SK-N-MC (cell line): Measurements from ENCODE around the gene PAXX.

Experiments
- DNase-seq: peaks from one replicate; pipeline ENCODE4 v3.0.0-alpha.2; 2011; ENCODE audit warnings: low read depth, low spot score
- H3K27ac ChIP-seq: fragments of 200-600 bp; sonication (generic); 2 replicates; pipeline ENCODE4 v1.5.1; 2016; ENCODE audit warnings: mixed run types
- H3K36me3 ChIP-seq: fragments of 200-600 bp; sonication (generic); 2 replicates; pipeline ENCODE4 v1.6.1; 2017; ENCODE audit warnings: antibody characterized with exemption, low read length, mixed read lengths; ENCODE audit not compliant: insufficient read depth
- H3K4me3 ChIP-seq: fragments of 200-600 bp; sonication (generic); 2 replicates; pipeline ENCODE4 v1.5.1; 2016
- H3K9ac ChIP-seq: fragments of 200-600 bp; sonication (generic); 2 replicates; pipeline ENCODE4 v1.8.0; 2017; ENCODE audit warnings: mixed run types, mixed read lengths; ENCODE audit not compliant: insufficient read length
- H3K9me3 ChIP-seq: fragments of 200-600 bp; sonication (generic); 2 replicates; pipeline ENCODE4 v1.6.1; 2017; ENCODE audit warnings: low read depth, mild to moderate bottlenecking, antibody characterized with exemption, low read length, moderate library complexity, mixed read lengths
- EZH2 ChIP-seq: fragments of 200-600 bp; sonication (generic); IDR thresholded peaks from one replicate; pipeline ENCODE4 v1.6.1; 2017; ENCODE audit warnings: antibody characterized with exemption
- FOXP2 ChIP-seq: optimal IDR thresholded peaks from 2 replicates; pipeline ENCODE3; 2011; ENCODE audit warnings: mild to moderate bottlenecking, moderate library complexity; ENCODE audit not compliant: insufficient read depth; ENCODE audit errors: extremely low read length, control extremely low read depth
- POLR2AphosphoS5 ChIP-seq: IDR thresholded peaks from 2 replicates; pipeline ENCODE4 v1.6.1; 2012; ENCODE audit warnings: mild to moderate bottlenecking, low read depth, low read length, borderline replicate concordance

Gene PAXX

DNA sequence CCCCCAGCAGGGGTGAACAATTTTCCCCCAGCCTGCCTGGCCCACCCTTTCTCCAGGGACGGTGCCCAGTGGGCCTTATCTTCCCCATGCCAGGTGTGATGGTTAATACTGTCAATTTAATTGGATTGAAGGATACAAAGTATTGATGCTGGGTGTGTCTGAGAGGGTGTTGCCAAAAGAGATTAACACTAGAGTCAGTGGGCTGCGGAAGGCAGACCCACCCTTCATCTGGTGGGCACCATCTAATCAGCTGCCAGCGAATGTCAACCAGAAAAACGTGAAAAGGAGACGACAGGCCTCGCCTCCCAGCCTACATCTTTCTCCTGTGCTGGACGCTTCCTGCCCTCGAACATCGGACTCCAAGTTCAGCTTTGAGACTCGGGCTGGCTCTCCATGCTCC lies 45.3 kb downstream of the PAXX start:
- TF ChIP-seq FOXP2 (no peak), EZH2 (no peak), POLR2AphosphoS5 (no peak)
- H3K27ac ChIP-seq: no peak overlapping the region
- H3K9me3 ChIP-seq: no peaks in the 10 kb centered on the region
- DNase-seq: no peak
- no peak overlapping the region for H3K9ac ChIP-seq
- H3K36me3 ChIP-seq: peaks cover 6% of the 10 kb centered on the region; the same call in 1 of the 2 replicates
- no peak overlapping the region for H3K4me3 ChIP-seq

DNA sequence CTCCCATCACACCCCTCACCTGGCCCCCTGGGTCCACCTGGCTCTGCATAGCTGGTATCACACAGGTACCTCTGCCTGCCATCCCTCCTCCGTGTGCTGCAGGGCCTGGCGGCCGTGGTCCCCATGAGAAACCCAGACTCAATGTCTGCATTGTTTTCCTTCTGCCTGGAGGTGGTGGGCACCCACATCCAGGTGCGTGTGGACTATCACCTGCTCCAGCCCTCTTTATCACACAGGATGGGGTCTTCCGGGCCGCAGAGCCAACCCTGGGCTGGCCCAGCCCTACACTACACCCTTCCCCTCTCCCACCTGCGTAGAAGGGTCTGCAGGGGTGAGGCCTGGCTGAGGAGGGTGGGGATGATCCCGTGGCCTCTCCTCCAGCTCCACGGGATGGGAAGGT lies 46.7 kb downstream of the PAXX start:
- Histone ChIP-seq H3K27ac (no peak overlapping the region), H3K36me3 (peaks cover 6% of the 10 kb centered on the region; the same call in 1 of the 2 replicates), H3K9me3 (no peaks in the 10 kb centered on the region), H3K9ac (no peak overlapping the region), H3K4me3 (no peak overlapping the region)
- DNase-seq: no peak
- TF ChIP-seq POLR2AphosphoS5: no peak

DNA sequence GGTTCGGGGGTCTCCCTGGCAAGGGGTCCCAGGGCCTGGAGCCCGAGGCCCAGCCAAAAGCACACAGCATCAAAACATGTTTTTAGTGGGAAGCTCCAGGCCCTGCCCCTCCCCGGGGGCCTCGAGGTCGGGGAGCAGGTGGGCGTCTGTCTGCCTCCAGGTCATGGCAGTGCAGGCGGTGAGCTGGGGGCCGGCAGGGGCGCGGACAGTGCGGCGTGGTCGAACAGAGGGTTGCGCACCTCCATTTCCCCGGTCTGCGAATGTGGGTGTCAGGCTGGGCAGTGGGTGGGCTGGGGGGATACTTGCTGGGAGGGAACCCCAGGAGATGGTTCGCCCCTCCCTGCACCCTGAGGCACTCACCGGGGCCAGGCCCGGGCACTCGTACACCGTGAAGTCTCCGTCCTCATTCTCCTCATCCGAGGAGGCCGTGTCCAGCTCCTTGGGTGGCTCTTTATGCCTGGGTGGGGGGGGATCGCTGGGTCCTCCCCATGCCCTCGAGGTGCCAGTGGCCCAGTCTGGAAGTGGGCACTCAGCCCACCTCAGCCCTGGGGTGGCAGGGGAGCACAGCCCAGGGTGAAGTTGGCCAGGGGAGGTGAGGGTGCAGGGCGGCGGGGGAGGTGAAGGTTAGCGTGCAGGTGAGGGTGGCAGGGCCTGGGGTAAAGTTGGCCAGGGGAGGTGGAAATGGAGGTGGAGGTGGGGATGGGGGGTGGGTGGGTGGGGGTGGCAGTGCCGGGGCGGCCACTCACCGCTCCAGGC lies 47.6 kb downstream of the PAXX start:
- Histone ChIP-seq H3K36me3 (peaks cover 6% of the 10 kb centered on the region; the same call in 1 of the 2 replicates), H3K9me3 (no peaks in the 10 kb centered on the region), H3K4me3 (no peak overlapping the region), H3K27ac (no peak overlapping the region), H3K9ac (no peak overlapping the region)
- TF ChIP-seq FOXP2 (no peak), EZH2 (no peak), POLR2AphosphoS5 (no peak)
- DNase-seq: no peak

DNA sequence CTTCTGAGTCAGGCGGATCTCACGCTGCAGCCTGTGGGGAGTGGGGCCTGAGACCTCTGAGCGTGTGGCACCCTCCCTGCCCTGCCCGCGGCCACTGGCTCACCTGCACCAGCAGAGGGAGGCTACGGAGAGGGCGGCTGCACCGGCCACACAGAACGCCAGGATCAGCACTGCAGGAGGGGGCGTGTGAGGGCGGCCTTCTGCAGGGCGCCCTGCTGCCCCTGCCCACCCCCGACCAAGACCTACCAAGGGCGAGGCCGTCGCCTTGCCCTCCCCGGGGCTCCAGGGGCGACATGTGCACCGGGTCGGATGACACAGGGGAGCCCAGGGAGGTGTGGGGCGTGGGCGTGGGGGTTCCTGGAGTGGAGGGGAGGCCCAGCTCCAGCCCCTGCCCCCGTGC lies 48.3 kb downstream of the PAXX start:
- H3K9me3 ChIP-seq: no peaks in the 10 kb centered on the region
- no peak overlapping the region for H3K27ac ChIP-seq
- no peak overlapping the region for H3K9ac ChIP-seq
- no peak for TF ChIP-seq FOXP2
- TF ChIP-seq EZH2: no peak
- TF ChIP-seq POLR2AphosphoS5: no peak
- DNase-seq: no peak
- peak overlapping the region; percentile 44; the same call in 1 of the 2 replicates for H3K4me3 ChIP-seq
- peaks cover 6% of the 10 kb centered on the region; the same call in 1 of the 2 replicates for H3K36me3 ChIP-seq

DNA sequence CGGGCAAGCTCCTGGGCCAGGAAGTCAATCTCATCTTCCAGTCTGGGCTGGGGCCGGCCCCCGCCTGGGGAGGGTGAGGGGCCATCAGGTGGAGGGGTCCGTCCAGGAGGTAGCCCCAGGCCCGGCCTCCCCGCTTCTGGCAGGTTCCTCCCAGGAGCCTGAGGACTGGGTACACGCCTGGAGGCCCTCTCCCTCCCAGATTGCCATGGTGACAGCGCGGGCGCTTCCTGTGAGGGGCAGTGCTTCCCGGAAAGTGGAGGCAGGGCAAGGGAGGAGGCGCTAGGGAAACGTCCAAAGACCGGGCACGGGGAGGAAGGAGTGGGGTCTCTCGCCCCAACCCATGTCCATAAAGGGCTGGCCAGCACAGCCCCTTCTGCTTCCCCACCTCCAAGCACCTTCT lies 48.9 kb downstream of the PAXX start:
- no peak overlapping the region for H3K27ac ChIP-seq
- no peak for DNase-seq
- TF ChIP-seq POLR2AphosphoS5 (no peak), FOXP2 (no peak), EZH2 (no peak)
- H3K36me3 ChIP-seq: peaks cover 6% of the 10 kb centered on the region; the same call in 1 of the 2 replicates
- no peak overlapping the region for H3K9ac ChIP-seq
- H3K4me3 ChIP-seq: peak overlapping the region; percentile 44
- H3K9me3 ChIP-seq: no peaks in the 10 kb centered on the region

DNA sequence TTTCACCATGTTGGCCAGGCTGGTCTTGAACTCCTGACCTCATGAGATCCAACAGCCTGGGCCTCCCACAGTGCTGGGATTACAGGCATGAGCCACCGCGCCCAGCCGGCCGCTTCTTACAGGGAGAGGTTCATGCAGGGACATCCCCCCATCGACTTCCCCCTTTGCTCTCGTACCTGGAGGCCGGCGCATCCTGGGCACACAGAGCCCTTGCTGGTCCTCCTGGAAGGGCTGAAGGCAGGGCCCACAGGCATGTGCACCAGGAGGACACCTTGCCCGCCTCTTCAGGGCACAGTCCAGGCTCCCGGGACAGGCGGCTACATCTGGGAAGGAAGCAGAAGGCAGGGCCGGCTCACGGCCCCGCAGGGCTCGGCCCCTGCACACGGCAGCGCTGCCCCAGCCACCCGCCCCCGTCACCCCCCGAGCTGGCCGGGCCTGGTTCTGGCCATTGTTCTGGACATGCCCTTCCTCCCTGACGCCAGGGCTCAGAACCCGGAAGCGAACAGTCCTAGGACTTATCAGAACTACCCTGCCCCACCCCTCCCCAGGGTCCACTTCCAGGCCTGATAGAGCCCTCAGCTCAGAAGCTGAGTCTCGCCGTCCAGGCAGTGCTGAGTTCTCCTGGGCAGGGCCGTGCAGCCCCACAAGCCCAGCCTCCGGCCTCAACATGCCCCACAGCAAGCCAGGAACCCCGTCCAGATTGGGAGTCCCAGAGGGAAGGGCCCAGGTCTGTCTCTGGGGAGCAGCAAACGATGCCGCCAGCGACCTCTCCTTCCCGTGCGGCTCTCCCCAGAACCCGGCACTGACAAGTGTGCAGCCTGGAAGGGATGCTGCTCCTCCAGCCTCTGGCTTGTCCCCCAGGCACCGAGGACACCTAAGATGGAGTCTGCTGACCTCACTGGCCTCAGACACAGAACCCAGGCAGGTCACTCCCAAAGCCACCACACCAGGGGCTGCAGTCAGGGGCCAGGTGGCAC lies 50.8 kb downstream of the PAXX start:
- no peak overlapping the region for H3K9ac ChIP-seq
- no peak for DNase-seq
- H3K27ac ChIP-seq: no peak overlapping the region
- no peak overlapping the region for H3K4me3 ChIP-seq
- H3K36me3 ChIP-seq: peaks cover 6% of the 10 kb centered on the region; the same call in 1 of the 2 replicates
- no peak for TF ChIP-seq EZH2
- H3K9me3 ChIP-seq: no peaks in the 10 kb centered on the region
